ENCODE data around the gene AURKB. TPM values are rescaled to one million over a fixed set of nuclear protein-coding genes. Genes with fewer than 3 reads are reported as not detected.

The AURKB gene
- total and polyA plus RNA-seq, 10 of the 15 experiments (the other 5 are each of a cell fraction or from before 2014, with no cell fraction given): 52.7 to 209 (median 128) TPM

DNA sequence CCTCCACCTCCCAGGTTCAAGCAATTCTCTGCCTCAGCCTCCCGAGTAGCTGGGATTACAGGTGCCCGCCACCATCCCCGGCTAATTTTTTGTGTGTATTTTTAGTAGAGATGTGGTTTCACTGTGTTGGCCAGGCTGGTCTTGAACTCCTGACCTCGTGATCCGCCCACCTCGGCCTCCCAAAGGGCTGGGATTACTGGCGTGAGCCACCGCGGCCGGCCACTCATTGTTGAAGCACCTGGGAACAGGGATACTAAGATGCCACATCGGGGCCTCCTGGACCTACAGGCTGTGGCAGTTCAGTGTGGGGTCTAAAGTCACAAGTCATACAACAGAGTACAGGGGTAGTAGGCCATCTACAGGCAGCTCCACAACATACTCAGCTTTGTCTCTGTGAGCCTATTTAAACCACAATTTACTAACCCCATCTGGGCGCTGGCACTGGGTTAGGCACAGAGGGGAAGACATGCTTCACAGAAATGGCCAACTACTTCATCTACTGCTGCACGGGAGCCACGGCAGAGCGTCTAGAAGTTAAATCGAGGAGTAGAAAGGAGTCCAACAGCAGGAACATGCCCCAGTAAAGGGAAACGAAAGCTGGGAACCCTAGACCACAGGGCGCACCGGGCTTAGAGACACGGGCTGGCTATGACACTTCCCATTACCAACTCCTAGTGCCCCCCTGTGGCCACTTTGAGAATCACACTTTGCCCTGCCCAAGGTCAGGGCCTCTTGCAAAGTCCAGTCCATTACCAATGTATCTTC is 51.9 kb downstream of the AURKB start:
- Histone ChIP-seq H3K9me3 (replicated peaks; ENCODE audit: control insufficient read depth, insufficient read depth, low read length) (no peaks in the 10 kb centered on the region), H3K79me2 (ENCODE audit: control insufficient read depth, insufficient read depth, low read length) (peaks cover 26% of the 10 kb centered on the region), H3K27me3 (replicated peaks in 1 of 2; ENCODE audit: control insufficient read depth in 2 of 2, insufficient read depth in 2 of 2, low read length in 1 of 2) (no peaks in the 10 kb centered on the region), H2AFZ (ENCODE audit: control insufficient read depth, low read depth, low read length) (no peak overlapping the region), H4K20me1 (ENCODE audit: control insufficient read depth, insufficient read depth) (no peaks in the 10 kb centered on the region), H3K9ac (ENCODE audit: control insufficient read depth, insufficient read depth, low read length) (no peak overlapping the region; the same call in 1 of the 2 replicates), H3K4me2 (ENCODE audit: control insufficient read depth, insufficient read depth) (peak overlapping the region; percentile 72), H3K27ac (ENCODE audit: control insufficient read depth, insufficient read depth) (peak overlapping the region; percentile 48), H3K4me3 (no peak overlapping the region; the same call in 1 of the 2 replicates), H3K4me1 (ENCODE audit: control insufficient read depth, insufficient read depth, low read length) (peaks cover 24% of the 10 kb centered on the region), H3K36me3 (ENCODE audit: control insufficient read depth in 2 of 2, insufficient read depth in 2 of 2, low read length in 1 of 2) (peaks cover 0 to 5% of the 10 kb centered on the region in 2 experiments; a peak in 1 of 4 replicates)
- no peak for DNase-seq (ENCODE audit: low read depth, low spot score)
- peak; percentile 97 for FAIRE-seq
- WGBS (ENCODE audit: insufficient coverage, insufficient replicate concordance, low lambda C conversion rate, missing lambda C conversion rate): 47% methylated on average over 20 of the region's 20 CpGs
- CTCF ChIA-PET: interaction anchor here (0.8 to 5.3 kb wide), 20 partner anchors 9 to 142 kb away, joined by 3 to 46 read pairs (median 4); partner anchors contain the start of genes ALOXE3 and HES7
- RAD21 ChIA-PET (ENCODE audit: unreplicated experiment): interaction anchor here (0.7 to 2.4 kb wide), 10 partner anchors 15 to 141 kb away, joined by 3 to 16 read pairs (median 4); partner anchors contain the start of gene HES7
- intact Hi-C loops (cut with micrococcal nuclease; ENCODE audit: unreplicated experiment): no loop called here
- SMC1A ChIA-PET (ENCODE audit: uncharacterized antibody, unreplicated experiment): interaction anchor here (0.9 to 5.1 kb wide), 9 partner anchors 20 to 101 kb away, joined by 3 to 42 read pairs (median 6); partner anchors contain the start of genes ALOXE3 and HES7
- ATAC-seq: peak; percentile 43
- no TSS peak for BruUV-seq (replicated peaks)
- POLR2A ChIA-PET: interaction anchor here (1.1 to 7.5 kb wide), 5 partner anchors 21 to 64 kb away, joined by 5 to 71 read pairs (median 11); partner anchors contain the start of genes ALOXE3 and BORCS6
- in situ Hi-C loops (cut with MboI): no loop called here
- peak; percentile 9; the same call in 1 of the 2 replicates for TF ChIP-seq MTA2 (IDR thresholded peaks at IDR 0.05; ENCODE audit: low read depth)
- TF ChIP-seq IKZF2 (IDR thresholded peaks at IDR 0.05): peak in 1 of 2 experiments; percentile 41; a peak in 3 of 4 replicates
- 0 out of 2 replicates have a peak, but pooled peaks have one; percentile 11 for TF ChIP-seq ZBTB33 (IDR thresholded peaks at IDR 0.05)
- 0 out of 2 replicates have a peak, but pooled peaks have one; percentile 51 for TF ChIP-seq RB1 (IDR thresholded peaks at IDR 0.05; ENCODE audit: borderline replicate concordance)
- TF ChIP-seq, protein P1, sequence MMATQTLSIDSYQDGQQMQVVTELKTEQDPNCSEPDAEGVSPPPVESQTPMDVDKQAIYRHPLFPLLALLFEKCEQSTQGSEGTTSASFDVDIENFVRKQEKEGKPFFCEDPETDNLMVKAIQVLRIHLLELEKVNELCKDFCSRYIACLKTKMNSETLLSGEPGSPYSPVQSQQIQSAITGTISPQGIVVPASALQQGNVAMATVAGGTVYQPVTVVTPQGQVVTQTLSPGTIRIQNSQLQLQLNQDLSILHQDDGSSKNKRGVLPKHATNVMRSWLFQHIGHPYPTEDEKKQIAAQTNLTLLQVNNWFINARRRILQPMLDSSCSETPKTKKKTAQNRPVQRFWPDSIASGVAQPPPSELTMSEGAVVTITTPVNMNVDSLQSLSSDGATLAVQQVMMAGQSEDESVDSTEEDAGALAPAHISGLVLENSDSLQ (IDR thresholded peaks at IDR 0.05): peak; percentile 29; the same call in 1 of the 2 replicates
- peak in 1 of 2 experiments; percentile 54; a peak in 1 of 4 replicates for TF ChIP-seq BHLHE40 (IDR thresholded peaks at IDR 0.05; ENCODE audit: borderline replicate concordance in 1 of 2, low read depth in 2 of 2, low read length in 1 of 2)
- TF ChIP-seq GATAD2B (conservative IDR thresholded peaks at IDR 0.05; ENCODE audit: low read depth): 0 out of 2 replicates have a peak, but pooled peaks have one; percentile 25
- TF ChIP-seq RAD21 (IDR thresholded peaks at IDR 0.05; ENCODE audit: insufficient read depth, low read depth, low read length): peak; percentile 66
- TF ChIP-seq SMAD5 (IDR thresholded peaks at IDR 0.05; ENCODE audit: low read depth): 0 out of 2 replicates have a peak, but pooled peaks have one; percentile 9
- TF ChIP-seq SPI1 (IDR thresholded peaks at IDR 0.05; ENCODE audit: borderline replicate concordance, insufficient read depth, low read depth, low read length): peak; percentile 73; the same call in 1 of the 2 replicates
- TF ChIP-seq PAX5 (IDR thresholded peaks at IDR 0.05; ENCODE audit: borderline replicate concordance, low read depth, low read length): peak; percentile 36; the same call in 1 of the 2 replicates
- peak; percentile 19; the same call in 1 of the 2 replicates for TF ChIP-seq RUNX3 (IDR thresholded peaks at IDR 0.05; ENCODE audit: low read length)
- TF ChIP-seq SIX5 (IDR thresholded peaks at IDR 0.05; ENCODE audit: low read depth, low read length, severe bottlenecking): no peak
- TF ChIP-seq LARP7 (IDR thresholded peaks at IDR 0.05): peak; percentile 54; the same call in 1 of the 2 replicates
- TF ChIP-seq POLR2AphosphoS2 (IDR thresholded peaks at IDR 0.05; ENCODE audit: low read depth, low read length): peak; percentile 69; the same call in 1 of the 2 replicates
- TF ChIP-seq SP1 (IDR thresholded peaks at IDR 0.05; ENCODE audit: low read depth, low read length): no peak
- 0 out of 2 replicates have a peak, but pooled peaks have one; percentile 51 for TF ChIP-seq NR2F1 (conservative IDR thresholded peaks at IDR 0.05)
- 0 out of 2 replicates have a peak, but pooled peaks have one; percentile 52 for TF ChIP-seq IRF4 (IDR thresholded peaks at IDR 0.05; ENCODE audit: low read depth, low read length)
- TF ChIP-seq RELA (IDR thresholded peaks at IDR 0.05; ENCODE audit: borderline replicate concordance, partially characterized antibody): peak; percentile 5
- 0 out of 3 replicates have a peak, but pooled peaks have one; percentile 60 for TF ChIP-seq POU2F2 (IDR thresholded peaks at IDR 0.05; ENCODE audit: borderline replicate concordance, low read depth, low read length)

Measured in GM12878 (cell line).